Prostate gland (tissue), 2 donors: ENCODE measurements around the gene VAV2.

ENCODE experiments used
- POLR2AphosphoS5 ChIP-seq: sonication (generic); formaldehyde crosslinking; IDR thresholded peaks from one replicate; pipeline ENCODE4 v1.6.1; 2017; ENCODE audit warnings: antibody characterized with exemption
- TF ChIP-seq, protein P1 (sequence below), 4 experiments: fragments of 200-600 bp in 2 of 4; fragments of 450-650 bp in 2 of 4; sonication (generic) in 2 of 4; IDR thresholded peaks; 1 replicate in 3 of 4; 2 replicates in 1 of 4; pipeline ENCODE4 v1.5.1; 2016 to 2019; ENCODE audit warnings: antibody characterized with exemption in 4 of 4, mild to moderate bottlenecking in 2 of 4, moderate library complexity in 2 of 4

DNA sequence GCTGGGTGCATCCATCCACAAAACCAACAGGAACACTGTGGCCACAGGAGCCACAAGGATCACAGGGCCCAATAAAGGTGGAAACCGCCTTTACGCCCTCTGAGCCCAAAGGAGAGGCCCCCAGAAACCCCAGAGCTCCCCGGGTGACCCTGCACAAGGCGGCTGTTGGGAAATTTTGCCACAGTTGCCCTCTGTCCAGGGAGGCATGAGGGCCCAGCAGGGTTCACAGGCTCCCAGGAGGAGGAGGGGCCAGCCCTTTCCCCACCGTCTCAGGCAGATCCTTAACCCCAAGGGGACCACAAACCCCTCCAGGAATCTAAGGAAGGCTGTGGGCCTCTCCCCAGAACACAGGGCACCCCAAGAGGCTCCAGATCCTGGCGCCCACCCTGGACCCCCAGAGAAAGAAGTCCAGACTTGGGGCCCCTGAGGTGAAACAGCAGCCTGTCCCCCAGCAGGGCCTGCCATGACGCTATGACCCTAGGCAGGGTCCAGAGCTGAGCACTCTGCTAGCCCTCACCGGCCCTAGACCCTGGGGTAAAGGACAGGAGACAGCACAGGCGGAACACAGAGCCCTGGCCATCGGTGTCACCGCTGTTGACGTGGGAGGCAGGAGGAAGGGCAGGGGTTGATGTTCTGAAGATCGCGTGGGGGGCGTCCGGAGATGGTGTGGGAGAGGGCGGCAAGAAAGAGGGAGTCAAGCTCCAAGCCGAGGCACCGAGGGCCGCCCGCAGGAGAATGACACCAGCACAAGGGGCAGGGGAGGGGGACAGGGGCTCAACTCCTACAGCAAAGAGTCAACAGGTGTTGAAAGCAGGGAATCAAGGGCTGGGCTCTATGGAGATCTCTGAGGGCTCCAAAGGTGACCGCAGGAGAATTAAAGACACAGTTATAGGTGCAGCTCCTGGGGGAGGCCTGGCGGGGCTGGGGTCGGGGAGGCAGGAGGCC lies 97.5 kb downstream of the VAV2 start:
- TF ChIP-seq POLR2AphosphoS5, result no peak
- TF ChIP-seq, protein P1, sequence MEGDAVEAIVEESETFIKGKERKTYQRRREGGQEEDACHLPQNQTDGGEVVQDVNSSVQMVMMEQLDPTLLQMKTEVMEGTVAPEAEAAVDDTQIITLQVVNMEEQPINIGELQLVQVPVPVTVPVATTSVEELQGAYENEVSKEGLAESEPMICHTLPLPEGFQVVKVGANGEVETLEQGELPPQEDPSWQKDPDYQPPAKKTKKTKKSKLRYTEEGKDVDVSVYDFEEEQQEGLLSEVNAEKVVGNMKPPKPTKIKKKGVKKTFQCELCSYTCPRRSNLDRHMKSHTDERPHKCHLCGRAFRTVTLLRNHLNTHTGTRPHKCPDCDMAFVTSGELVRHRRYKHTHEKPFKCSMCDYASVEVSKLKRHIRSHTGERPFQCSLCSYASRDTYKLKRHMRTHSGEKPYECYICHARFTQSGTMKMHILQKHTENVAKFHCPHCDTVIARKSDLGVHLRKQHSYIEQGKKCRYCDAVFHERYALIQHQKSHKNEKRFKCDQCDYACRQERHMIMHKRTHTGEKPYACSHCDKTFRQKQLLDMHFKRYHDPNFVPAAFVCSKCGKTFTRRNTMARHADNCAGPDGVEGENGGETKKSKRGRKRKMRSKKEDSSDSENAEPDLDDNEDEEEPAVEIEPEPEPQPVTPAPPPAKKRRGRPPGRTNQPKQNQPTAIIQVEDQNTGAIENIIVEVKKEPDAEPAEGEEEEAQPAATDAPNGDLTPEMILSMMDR (IDR thresholded peaks at IDR 0.05), result no peak
